SK-N-SH treated with all-trans-retinoic acid at 6 μM for 48 hours (cell line): ENCODE measurements around the gene ARID3B.

Experiments
- ATAC-seq: fragments of 200-7000 bp; cut with Tn5 transposase; 3 replicates; pipeline ENCODE4 v1.9.1; 2020; ENCODE audit warnings: mild to moderate bottlenecking, moderate library complexity
- ARNTL ChIP-seq: fragments of 450-650 bp; formaldehyde crosslinking; IDR thresholded peaks from 2 replicates; pipeline ENCODE4 v1.5.0; 2020; ENCODE audit warnings: low read depth, mild to moderate bottlenecking, moderate library complexity, borderline replicate concordance
- BACH2 ChIP-seq: fragments of 250-450 bp; sonication (Bioruptor Pico); IDR thresholded peaks from 2 replicates; pipeline ENCODE4 v1.9.0; 2021; ENCODE audit warnings: mild to moderate bottlenecking, borderline replicate concordance
- CSDC2 ChIP-seq: fragments of 250-450 bp; sonication (Bioruptor Pico); IDR thresholded peaks from 2 replicates; pipeline ENCODE4 v1.5.0; 2020; ENCODE audit warnings: mild to moderate bottlenecking, moderate library complexity
- ESRRG ChIP-seq: fragments of 250-450 bp; sonication (Bioruptor Pico); IDR thresholded peaks from 2 replicates; pipeline ENCODE4 v1.6.1; 2021; ENCODE audit warnings: mild to moderate bottlenecking
- GLIS3 ChIP-seq: fragments of 250-450 bp; sonication (Bioruptor Pico); IDR thresholded peaks from 2 replicates; pipeline ENCODE4 v1.5.0; 2020; ENCODE audit warnings: mild to moderate bottlenecking, moderate library complexity
- ISL1 ChIP-seq: fragments of 250-450 bp; sonication (Bioruptor Pico); IDR thresholded peaks from 2 replicates; pipeline ENCODE4 v2.1.2; 2022; ENCODE audit warnings: mild to moderate bottlenecking, moderate library complexity
- OSR1 ChIP-seq: fragments of 250-450 bp; sonication (Bioruptor Pico); IDR thresholded peaks from 2 replicates; pipeline ENCODE4 v1.8.0; 2022; ENCODE audit warnings: moderate library complexity, mild to moderate bottlenecking, inconsistent platforms
- PPARA ChIP-seq: fragments of 250-450 bp; sonication (Bioruptor Pico); IDR thresholded peaks from 2 replicates; pipeline ENCODE4 v1.5.0; 2020; ENCODE audit warnings: mild to moderate bottlenecking, borderline replicate concordance
- RARB ChIP-seq: fragments of 250-450 bp; sonication (Bioruptor Pico); IDR thresholded peaks from 2 replicates; pipeline ENCODE4 v1.8.0; 2021; ENCODE audit warnings: mild to moderate bottlenecking, moderate library complexity
- SNAI2 ChIP-seq: fragments of 250-450 bp; sonication (Bioruptor Pico); IDR thresholded peaks from 2 replicates; pipeline ENCODE4 v1.5.0; 2020; ENCODE audit warnings: mild to moderate bottlenecking, moderate library complexity
- ZC3H10 ChIP-seq: fragments of 250-450 bp; sonication (Bioruptor Pico); IDR thresholded peaks from 2 replicates; pipeline ENCODE4 v1.5.1; 2021; ENCODE audit warnings: mild to moderate bottlenecking, moderate library complexity
- ZFP3 ChIP-seq: fragments of 250-450 bp; sonication (Bioruptor Pico); IDR thresholded peaks from 2 replicates; pipeline ENCODE4 v1.5.0; 2020; ENCODE audit warnings: mild to moderate bottlenecking, moderate library complexity
- ZFP30 ChIP-seq: fragments of 450-650 bp; formaldehyde crosslinking; IDR thresholded peaks from 2 replicates; pipeline ENCODE4 v1.5.0; 2022; ENCODE audit warnings: mild to moderate bottlenecking, moderate library complexity
- ZNF565 ChIP-seq: fragments of 450-650 bp; formaldehyde crosslinking; conservative IDR thresholded peaks from 2 replicates; pipeline ENCODE4 v1.5.0; 2020; ENCODE audit warnings: low read depth, mild to moderate bottlenecking, moderate library complexity
- ZNF70 ChIP-seq: fragments of 450-650 bp; formaldehyde crosslinking; IDR thresholded peaks from 2 replicates; pipeline ENCODE4 v1.5.0; 2020; ENCODE audit warnings: mild to moderate bottlenecking, moderate library complexity
- ZNF8 ChIP-seq: fragments of 450-650 bp; formaldehyde crosslinking; IDR thresholded peaks from 2 replicates; pipeline ENCODE4 v1.5.0; 2020; ENCODE audit warnings: mild to moderate bottlenecking, moderate library complexity
- TF ChIP-seq, protein P1 (sequence below): fragments of 250-450 bp; sonication (Bioruptor Pico); IDR thresholded peaks from 2 replicates; pipeline ENCODE4 v1.5.0; 2020; ENCODE audit warnings: mild to moderate bottlenecking, moderate library complexity
- TF ChIP-seq, protein P2 (sequence below): fragments of 250-450 bp; sonication (Bioruptor Pico); IDR thresholded peaks from 2 replicates; pipeline ENCODE4 v1.8.0; 2020; ENCODE audit warnings: mild to moderate bottlenecking, moderate library complexity, borderline replicate concordance
- TF ChIP-seq, protein P3 (sequence below): fragments of 250-450 bp; sonication (Bioruptor Pico); IDR thresholded peaks from 2 replicates; pipeline ENCODE4 v1.8.0; 2021; ENCODE audit warnings: low read depth, mild to moderate bottlenecking, moderate library complexity, borderline replicate concordance
- TF ChIP-seq, protein P4 (sequence below): fragments of 250-450 bp; sonication (Bioruptor Pico); IDR thresholded peaks from 2 replicates; pipeline ENCODE4 v1.5.1; 2020; ENCODE audit warnings: low read depth, mild to moderate bottlenecking, moderate library complexity
- TF ChIP-seq, protein P5 (sequence below): fragments of 250-450 bp; sonication (Bioruptor Pico); IDR thresholded peaks from 2 replicates; pipeline ENCODE4 v1.5.1; 2021; ENCODE audit warnings: mild to moderate bottlenecking, moderate library complexity

ARID3B gene

DNA sequence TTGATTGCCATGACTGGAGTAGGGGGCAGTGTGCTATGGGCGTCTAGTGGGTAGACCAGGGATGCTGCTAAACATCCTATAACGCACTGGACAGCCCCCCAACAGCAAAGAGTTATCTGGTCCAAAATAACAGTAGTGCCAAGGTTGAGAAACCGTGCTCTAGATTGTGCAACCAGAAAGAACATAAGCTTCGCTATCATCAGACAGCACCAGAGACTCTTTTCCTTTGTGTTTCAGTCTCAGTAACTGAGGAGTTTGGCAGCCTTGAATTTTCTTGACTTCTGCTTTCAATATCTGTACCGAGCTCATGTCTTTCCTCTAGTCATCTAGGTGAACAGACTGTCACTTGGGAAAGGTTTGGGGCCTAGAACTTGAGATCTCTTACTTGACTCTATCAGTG is 8.8 kb downstream of the ARID3B start:
- ATAC-seq, result no peak
- TF ChIP-seq RARB (CRISPR knock-in tag), result no peak
- no peak for TF ChIP-seq ZNF565 (CRISPR knock-in tag)
- TF ChIP-seq SNAI2 (CRISPR knock-in tag), result no peak
- TF ChIP-seq, protein P1, sequence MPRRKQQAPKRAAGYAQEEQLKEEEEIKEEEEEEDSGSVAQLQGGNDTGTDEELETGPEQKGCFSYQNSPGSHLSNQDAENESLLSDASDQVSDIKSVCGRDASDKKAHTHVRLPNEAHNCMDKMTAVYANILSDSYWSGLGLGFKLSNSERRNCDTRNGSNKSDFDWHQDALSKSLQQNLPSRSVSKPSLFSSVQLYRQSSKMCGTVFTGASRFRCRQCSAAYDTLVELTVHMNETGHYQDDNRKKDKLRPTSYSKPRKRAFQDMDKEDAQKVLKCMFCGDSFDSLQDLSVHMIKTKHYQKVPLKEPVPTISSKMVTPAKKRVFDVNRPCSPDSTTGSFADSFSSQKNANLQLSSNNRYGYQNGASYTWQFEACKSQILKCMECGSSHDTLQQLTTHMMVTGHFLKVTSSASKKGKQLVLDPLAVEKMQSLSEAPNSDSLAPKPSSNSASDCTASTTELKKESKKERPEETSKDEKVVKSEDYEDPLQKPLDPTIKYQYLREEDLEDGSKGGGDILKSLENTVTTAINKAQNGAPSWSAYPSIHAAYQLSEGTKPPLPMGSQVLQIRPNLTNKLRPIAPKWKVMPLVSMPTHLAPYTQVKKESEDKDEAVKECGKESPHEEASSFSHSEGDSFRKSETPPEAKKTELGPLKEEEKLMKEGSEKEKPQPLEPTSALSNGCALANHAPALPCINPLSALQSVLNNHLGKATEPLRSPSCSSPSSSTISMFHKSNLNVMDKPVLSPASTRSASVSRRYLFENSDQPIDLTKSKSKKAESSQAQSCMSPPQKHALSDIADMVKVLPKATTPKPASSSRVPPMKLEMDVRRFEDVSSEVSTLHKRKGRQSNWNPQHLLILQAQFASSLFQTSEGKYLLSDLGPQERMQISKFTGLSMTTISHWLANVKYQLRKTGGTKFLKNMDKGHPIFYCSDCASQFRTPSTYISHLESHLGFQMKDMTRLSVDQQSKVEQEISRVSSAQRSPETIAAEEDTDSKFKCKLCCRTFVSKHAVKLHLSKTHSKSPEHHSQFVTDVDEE (CRISPR knock-in tag), result no peak

DNA sequence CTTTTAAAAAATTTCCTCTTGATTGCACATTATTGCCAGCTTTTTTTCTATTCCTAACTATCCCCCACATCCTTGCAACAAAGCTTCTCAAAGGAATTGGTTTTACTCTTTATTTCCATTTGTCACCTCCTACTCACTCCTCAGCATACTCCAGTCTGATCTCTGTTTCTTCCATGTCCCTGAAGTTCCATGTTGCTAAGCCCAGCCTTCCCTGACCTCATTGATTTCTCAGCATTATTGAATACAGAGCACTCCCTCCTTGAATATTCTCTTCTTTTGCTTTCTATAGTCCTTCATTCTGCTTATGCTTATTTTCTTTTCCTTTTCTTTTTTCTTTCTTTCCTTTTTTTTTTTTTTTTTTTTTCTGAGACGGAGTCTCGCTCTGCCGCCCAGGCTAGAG is 10.7 kb downstream of the ARID3B start:
- ATAC-seq, result no peak

More for the DNA sequence above, 10.7 kb downstream of the ARID3B start:
- TF ChIP-seq PPARA (CRISPR knock-in tag) (no peak), ZNF70 (CRISPR knock-in tag) (no peak), GLIS3 (CRISPR knock-in tag) (no peak), ZC3H10 (no peak), ISL1 (CRISPR knock-in tag) (no peak), CSDC2 (CRISPR knock-in tag) (no peak), ZFP30 (CRISPR knock-in tag) (no peak), BACH2 (CRISPR knock-in tag) (no peak), OSR1 (CRISPR knock-in tag) (no peak), SNAI2 (CRISPR knock-in tag) (no peak), ZFP3 (CRISPR knock-in tag) (no peak), ARNTL (CRISPR knock-in tag) (no peak), ZNF8 (CRISPR knock-in tag) (no peak), ESRRG (no peak), RARB (CRISPR knock-in tag) (no peak)
- TF ChIP-seq, protein P2, sequence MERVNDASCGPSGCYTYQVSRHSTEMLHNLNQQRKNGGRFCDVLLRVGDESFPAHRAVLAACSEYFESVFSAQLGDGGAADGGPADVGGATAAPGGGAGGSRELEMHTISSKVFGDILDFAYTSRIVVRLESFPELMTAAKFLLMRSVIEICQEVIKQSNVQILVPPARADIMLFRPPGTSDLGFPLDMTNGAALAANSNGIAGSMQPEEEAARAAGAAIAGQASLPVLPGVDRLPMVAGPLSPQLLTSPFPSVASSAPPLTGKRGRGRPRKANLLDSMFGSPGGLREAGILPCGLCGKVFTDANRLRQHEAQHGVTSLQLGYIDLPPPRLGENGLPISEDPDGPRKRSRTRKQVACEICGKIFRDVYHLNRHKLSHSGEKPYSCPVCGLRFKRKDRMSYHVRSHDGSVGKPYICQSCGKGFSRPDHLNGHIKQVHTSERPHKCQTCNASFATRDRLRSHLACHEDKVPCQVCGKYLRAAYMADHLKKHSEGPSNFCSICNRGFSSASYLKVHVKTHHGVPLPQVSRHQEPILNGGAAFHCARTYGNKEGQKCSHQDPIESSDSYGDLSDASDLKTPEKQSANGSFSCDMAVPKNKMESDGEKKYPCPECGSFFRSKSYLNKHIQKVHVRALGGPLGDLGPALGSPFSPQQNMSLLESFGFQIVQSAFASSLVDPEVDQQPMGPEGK, result no peak
- TF ChIP-seq, protein P3, sequence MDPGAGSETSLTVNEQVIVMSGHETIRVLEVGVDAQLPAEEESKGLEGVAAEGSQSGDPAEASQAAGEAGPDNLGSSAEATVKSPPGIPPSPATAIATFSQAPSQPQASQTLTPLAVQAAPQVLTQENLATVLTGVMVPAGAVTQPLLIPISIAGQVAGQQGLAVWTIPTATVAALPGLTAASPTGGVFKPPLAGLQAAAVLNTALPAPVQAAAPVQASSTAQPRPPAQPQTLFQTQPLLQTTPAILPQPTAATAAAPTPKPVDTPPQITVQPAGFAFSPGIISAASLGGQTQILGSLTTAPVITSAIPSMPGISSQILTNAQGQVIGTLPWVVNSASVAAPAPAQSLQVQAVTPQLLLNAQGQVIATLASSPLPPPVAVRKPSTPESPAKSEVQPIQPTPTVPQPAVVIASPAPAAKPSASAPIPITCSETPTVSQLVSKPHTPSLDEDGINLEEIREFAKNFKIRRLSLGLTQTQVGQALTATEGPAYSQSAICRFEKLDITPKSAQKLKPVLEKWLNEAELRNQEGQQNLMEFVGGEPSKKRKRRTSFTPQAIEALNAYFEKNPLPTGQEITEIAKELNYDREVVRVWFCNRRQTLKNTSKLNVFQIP (CRISPR knock-in tag), result no peak
- TF ChIP-seq, protein P1 (CRISPR knock-in tag), result no peak
- TF ChIP-seq, protein P4, sequence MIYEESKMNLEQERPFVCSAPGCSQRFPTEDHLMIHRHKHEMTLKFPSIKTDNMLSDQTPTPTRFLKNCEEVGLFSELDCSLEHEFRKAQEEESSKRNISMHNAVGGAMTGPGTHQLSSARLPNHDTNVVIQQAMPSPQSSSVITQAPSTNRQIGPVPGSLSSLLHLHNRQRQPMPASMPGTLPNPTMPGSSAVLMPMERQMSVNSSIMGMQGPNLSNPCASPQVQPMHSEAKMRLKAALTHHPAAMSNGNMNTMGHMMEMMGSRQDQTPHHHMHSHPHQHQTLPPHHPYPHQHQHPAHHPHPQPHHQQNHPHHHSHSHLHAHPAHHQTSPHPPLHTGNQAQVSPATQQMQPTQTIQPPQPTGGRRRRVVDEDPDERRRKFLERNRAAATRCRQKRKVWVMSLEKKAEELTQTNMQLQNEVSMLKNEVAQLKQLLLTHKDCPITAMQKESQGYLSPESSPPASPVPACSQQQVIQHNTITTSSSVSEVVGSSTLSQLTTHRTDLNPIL, result no peak
- TF ChIP-seq, protein P5, sequence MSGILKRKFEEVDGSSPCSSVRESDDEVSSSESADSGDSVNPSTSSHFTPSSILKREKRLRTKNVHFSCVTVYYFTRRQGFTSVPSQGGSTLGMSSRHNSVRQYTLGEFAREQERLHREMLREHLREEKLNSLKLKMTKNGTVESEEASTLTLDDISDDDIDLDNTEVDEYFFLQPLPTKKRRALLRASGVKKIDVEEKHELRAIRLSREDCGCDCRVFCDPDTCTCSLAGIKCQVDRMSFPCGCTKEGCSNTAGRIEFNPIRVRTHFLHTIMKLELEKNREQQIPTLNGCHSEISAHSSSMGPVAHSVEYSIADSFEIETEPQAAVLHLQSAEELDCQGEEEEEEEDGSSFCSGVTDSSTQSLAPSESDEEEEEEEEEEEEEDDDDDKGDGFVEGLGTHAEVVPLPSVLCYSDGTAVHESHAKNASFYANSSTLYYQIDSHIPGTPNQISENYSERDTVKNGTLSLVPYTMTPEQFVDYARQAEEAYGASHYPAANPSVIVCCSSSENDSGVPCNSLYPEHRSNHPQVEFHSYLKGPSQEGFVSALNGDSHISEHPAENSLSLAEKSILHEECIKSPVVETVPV, result no peak
